Ectodermal cell (in vitro differentiated cells): Measurements from ENCODE around the gene MEDAG.
"Not testable (repeated sequence)": the region's sequence is repeated elsewhere in the genome, so short reads cannot be mapped to it uniquely, and the experiment has no call there.

Experiments used
- H3K27ac ChIP-seq: 2 replicates; pipeline ENCODE4 v1.7.0; 2013; ENCODE audit warnings: mild to moderate bottlenecking, low read depth, low read length; ENCODE audit not compliant: insufficient read depth, poor library complexity, severe bottlenecking
- H3K27me3 ChIP-seq: 2 replicates; pipeline ENCODE4 v1.7.0; 2013; ENCODE audit warnings: mild to moderate bottlenecking, low read length; ENCODE audit not compliant: insufficient read depth, control insufficient read depth, poor library complexity, severe bottlenecking
- H3K36me3 ChIP-seq: one replicate; pipeline ENCODE4 v1.7.0; 2013; ENCODE audit warnings: low read length; ENCODE audit not compliant: control insufficient read depth, insufficient read depth
- H3K4me1 ChIP-seq: one replicate; pipeline ENCODE4 v1.7.0; 2013; ENCODE audit warnings: low read length; ENCODE audit not compliant: control insufficient read depth, insufficient read depth
- H3K4me3 ChIP-seq: 2 replicates; pipeline ENCODE4 v1.7.0; 2013; ENCODE audit warnings: low read depth, low read length, control low read depth; ENCODE audit not compliant: insufficient read depth
- H3K9me3 ChIP-seq: 2 replicates; pipeline ENCODE4 v1.7.0; 2013; ENCODE audit warnings: mild to moderate bottlenecking, low read length, moderate library complexity; ENCODE audit not compliant: control insufficient read depth
- WGBS, 2 experiments: methylation state at CpG; one replicate each; pipeline ENCODE4 v1.1.7; 2013; ENCODE audit warnings: missing lambda C conversion rate in 2 of 2; 5-methylcytosine and 5-hydroxymethylcytosine counted together

The MEDAG gene

DNA sequence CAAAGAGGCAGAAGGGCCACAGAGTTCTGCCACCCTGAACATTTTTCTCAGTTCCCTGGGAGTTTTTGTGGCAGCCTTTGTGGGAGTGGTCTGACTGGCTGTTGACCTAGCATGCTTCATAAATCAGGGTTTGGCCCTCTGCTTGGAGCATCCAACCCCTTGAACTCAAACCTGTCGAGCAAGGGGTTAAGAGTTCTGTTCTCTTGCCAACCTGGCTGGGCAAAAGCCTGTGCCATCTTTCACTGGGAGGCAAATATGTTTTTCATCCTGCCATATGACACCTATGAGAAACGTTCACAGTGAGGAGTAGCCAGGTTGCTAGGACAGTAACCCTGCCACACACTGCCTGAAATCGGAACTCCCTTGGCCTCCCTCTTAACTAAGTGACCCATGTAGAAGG is 18.6 kb downstream of the MEDAG start:
- Histone ChIP-seq H3K9me3 (no peaks in the 10 kb centered on the region), H3K4me1 (no peaks in the 10 kb centered on the region), H3K36me3 (no peaks in the 10 kb centered on the region), H3K4me3 (no peak overlapping the region), H3K27ac (no peak overlapping the region), H3K27me3 (no peaks in the 10 kb centered on the region)
- WGBS, 2 experiments: 86 to 93% methylated on average over 3 of the region's 3 CpGs

- Histone ChIP-seq H3K9me3 (no peaks in the 10 kb centered on the region), H3K4me3 (no peak overlapping the region), H3K27ac (no peak overlapping the region), H3K4me1 (no peaks in the 10 kb centered on the region), H3K27me3 (no peaks in the 10 kb centered on the region), H3K36me3 (no peaks in the 10 kb centered on the region)
- 100% methylated on average over 1 of the region's 1 CpG for WGBS, 2 experiments
Observed at GRCh38 chr13:30925429-30925828, 19.4 kb downstream of the MEDAG start.

GRCh38 chr13:30926781-30927180 is 20.7 kb downstream of the MEDAG start:
- H3K36me3 ChIP-seq: no peaks in the 10 kb centered on the region

DNA sequence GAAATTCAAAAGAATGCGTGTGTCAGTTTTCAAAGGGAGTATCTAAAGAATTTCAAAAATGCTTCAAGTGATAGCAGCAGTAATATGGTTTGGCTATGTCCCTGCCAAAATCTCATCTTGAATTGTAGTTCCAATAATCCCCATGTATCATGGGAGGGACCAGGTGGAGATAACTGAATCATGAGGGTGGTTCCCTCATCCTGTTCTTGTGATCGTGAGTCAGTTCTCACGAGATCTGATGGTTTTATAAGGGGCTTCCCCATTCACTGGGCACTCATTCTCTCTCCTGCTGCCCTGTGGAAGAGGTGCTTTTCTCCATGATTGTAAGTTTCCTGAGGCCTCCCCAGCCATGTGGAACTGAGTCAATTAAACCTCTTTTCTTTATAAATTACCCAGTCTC is 21.1 kb downstream of the MEDAG start:
- WGBS, 2 experiments: 85 to 95% methylated on average over 3 of the region's 3 CpGs
- H3K9me3 ChIP-seq, H3K27ac ChIP-seq, H3K27me3 ChIP-seq, H3K4me3 ChIP-seq, H3K36me3 ChIP-seq, H3K4me1 ChIP-seq: not testable (repeated sequence)

More at GRCh38 chr13:30926781-30927180, 20.7 kb downstream of the MEDAG start:
- Histone ChIP-seq H3K27me3 (no peaks in the 10 kb centered on the region), H3K4me1 (no peaks in the 10 kb centered on the region), H3K9me3 (no peaks in the 10 kb centered on the region), H3K4me3 (no peak overlapping the region), H3K27ac (no peak overlapping the region)
- 85 to 95% methylated on average over 3 of the region's 3 CpGs for WGBS, 2 experiments

DNA sequence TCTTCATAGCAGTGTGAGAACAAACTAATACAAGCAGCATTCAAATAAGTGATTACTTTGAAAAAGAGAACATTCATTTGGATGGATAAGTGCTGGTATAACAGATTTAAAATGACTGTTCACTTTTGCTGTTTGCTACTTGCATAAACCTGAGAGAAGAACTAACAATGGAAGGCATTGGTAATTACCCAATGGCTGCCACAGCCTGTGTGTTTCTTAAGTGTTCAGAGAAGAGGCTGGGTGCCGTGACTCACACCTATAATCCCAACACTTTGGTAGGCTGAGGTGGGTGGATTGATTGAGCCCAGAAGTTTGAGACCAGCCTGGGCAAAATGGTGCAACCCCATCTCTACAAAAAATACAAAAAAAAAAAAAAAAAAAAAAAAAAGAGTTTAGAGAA is 21.5 kb downstream of the MEDAG start:
- Histone ChIP-seq H3K27me3 (peaks cover 7% of the 10 kb centered on the region), H3K4me3 (no peak overlapping the region), H3K36me3 (no peaks in the 10 kb centered on the region), H3K4me1 (peaks cover 5% of the 10 kb centered on the region), H3K27ac (no peak overlapping the region), H3K9me3 (no peaks in the 10 kb centered on the region)
- 100% methylated on average over 1 of the region's 1 CpG; no CpG with 5 or more reads in 1 of the 2 experiments for WGBS, 2 experiments

DNA sequence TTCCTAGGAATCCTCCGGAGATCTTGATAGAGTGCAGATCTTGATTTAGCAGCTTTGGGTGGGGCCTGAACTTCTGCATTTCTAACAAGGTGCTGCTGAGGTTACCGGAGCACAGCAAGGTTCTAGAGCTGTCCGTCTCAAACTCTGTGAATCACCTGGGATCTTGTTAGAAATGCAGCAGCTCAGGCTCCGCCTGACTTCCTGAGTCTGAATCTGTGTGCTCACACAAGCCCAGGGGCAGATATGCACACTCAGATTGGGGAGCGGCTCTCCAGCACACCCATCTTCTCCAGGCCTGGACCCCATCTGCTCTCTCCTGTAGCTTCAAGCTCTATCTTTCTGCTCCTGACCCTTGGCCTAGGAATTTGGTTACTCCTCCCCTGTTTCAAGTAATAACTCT is 22.9 kb downstream of the MEDAG start:
- WGBS, 2 experiments: 93 to 97% methylated on average over 5 of the region's 5 CpGs
- Histone ChIP-seq H3K4me3 (no peak overlapping the region), H3K9me3 (no peaks in the 10 kb centered on the region), H3K4me1 (peaks cover 11% of the 10 kb centered on the region), H3K27me3 (peaks cover 15% of the 10 kb centered on the region), H3K27ac (no peak overlapping the region), H3K36me3 (no peaks in the 10 kb centered on the region)

- WGBS, 2 experiments: 13 to 15% methylated on average over 32 of the region's 32 CpGs
- Histone ChIP-seq H3K27me3 (peaks cover 15% of the 10 kb centered on the region), H3K27ac (no peak within 1 kb of the TSS), H3K4me1 (peaks cover 11% of the 10 kb centered on the region), H3K4me3 (peak within 1 kb of the TSS; percentile 14), H3K9me3 (no peaks in the 10 kb centered on the region), H3K36me3 (no peaks in the 10 kb centered on the region)
Observed at GRCh38 chr13:30932481-30933353, 26.6 kb downstream of the MEDAG start, which contains the start of gene TEX26. Gene TEX26 (plus strand): TSS chr13:30932656. CDS start chr13:30932716, 60 bp downstream.

DNA sequence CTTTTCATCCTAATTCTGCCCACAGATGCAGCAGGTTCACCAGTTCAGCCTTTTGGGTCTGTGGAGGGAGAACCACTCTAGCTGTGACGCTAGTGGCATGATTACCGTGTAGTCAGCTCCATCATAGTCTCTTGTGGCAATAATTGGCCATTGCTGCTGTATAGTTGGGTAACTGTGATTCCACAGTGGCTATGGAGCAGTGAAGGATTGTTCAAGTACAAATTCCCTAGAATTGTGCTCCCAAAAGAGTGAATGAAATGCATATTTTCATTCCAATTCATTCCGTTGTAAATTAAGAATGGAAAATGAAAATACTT is 27.2 kb downstream of the MEDAG start:
- Histone ChIP-seq H3K27me3 (peaks cover 15% of the 10 kb centered on the region), H3K27ac (no peak overlapping the region), H3K4me3 (no peak overlapping the region), H3K9me3 (no peaks in the 10 kb centered on the region), H3K36me3 (no peaks in the 10 kb centered on the region), H3K4me1 (peaks cover 11% of the 10 kb centered on the region)
- WGBS, 2 experiments: 79 to 86% methylated on average over 2 to 3 of the region's 3 CpGs

GRCh38 chr13:30934381-30934780 is 28.3 kb downstream of the MEDAG start:
- Histone ChIP-seq H3K9me3 (no peaks in the 10 kb centered on the region), H3K4me1 (peaks cover 11% of the 10 kb centered on the region), H3K36me3 (no peaks in the 10 kb centered on the region), H3K4me3 (no peak overlapping the region), H3K27me3 (peaks cover 15% of the 10 kb centered on the region), H3K27ac (no peak overlapping the region)
- 56 to 62% methylated on average over 6 of the region's 6 CpGs for WGBS, 2 experiments

DNA sequence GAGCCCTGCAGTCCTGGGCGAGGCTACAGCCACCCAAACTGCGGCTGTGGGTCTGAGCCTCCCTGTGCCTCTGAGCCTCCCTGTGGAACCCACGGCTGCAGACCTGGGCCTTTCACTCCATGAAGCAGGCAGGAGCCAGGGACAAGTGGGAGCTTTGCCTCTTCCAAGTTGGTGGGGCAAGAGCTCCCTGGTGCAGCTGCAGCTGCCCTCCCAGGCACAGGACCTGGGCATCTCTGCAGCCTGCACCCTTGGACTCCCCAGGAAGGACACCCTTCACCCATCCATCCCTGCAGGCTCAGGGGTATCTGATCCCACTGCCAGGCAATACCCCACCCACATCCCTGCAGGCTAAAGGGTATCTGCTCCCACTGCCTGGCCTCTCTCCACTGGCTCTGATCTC is 28.7 kb downstream of the MEDAG start:
- peaks cover 11% of the 10 kb centered on the region for H3K4me1 ChIP-seq
- no peaks in the 10 kb centered on the region for H3K9me3 ChIP-seq
- no peak overlapping the region for H3K27ac ChIP-seq
- peaks cover 15% of the 10 kb centered on the region for H3K27me3 ChIP-seq
- WGBS, 2 experiments: 91 to 95% methylated on average over 3 of the region's 3 CpGs
- no peak overlapping the region for H3K4me3 ChIP-seq
- no peaks in the 10 kb centered on the region for H3K36me3 ChIP-seq
